Karpas-422 (cell line): ENCODE data around the gene BCL11A. TPM values are rescaled to one million over a fixed set of nuclear protein-coding genes. Genes with fewer than 3 reads are reported as not detected.

ENCODE experiments used
- DNase-seq: peaks from one replicate; pipeline ENCODE4 v3.0.0-alpha.2; 2015
- H2AFZ ChIP-seq: fragments of 200-600 bp; sonication (generic); 2 replicates; pipeline ENCODE4 v1.6.1; 2014; ENCODE audit warnings: antibody characterized with exemption, low read length, mixed read lengths
- H3K27ac ChIP-seq: fragments of 200-600 bp; sonication (generic); 2 replicates; pipeline ENCODE4 v1.5.1; 2014; ENCODE audit warnings: mild to moderate bottlenecking, low read length, moderate library complexity
- H3K27me3 ChIP-seq: fragments of 200-600 bp; sonication (generic); 2 replicates; pipeline ENCODE4 v1.6.1; 2014; ENCODE audit warnings: low read length, mixed read lengths
- H3K36me3 ChIP-seq: fragments of 200-600 bp; sonication (generic); 2 replicates; pipeline ENCODE4 v1.6.1; 2014; ENCODE audit warnings: low read length, mixed read lengths; ENCODE audit not compliant: insufficient read depth
- H3K4me1 ChIP-seq: fragments of 200-600 bp; sonication (generic); 2 replicates; pipeline ENCODE4 v1.6.1; 2014; ENCODE audit warnings: mild to moderate bottlenecking, low read length, mixed read lengths
- H3K4me2 ChIP-seq: fragments of 200-600 bp; sonication (generic); 2 replicates; pipeline ENCODE4 v1.6.1; 2014; ENCODE audit warnings: low read length, low read depth, mild to moderate bottlenecking; ENCODE audit not compliant: poor library complexity, severe bottlenecking
- H3K4me3 ChIP-seq: fragments of 200-600 bp; sonication (generic); 2 replicates; pipeline ENCODE4 v1.5.1; 2014; ENCODE audit warnings: mild to moderate bottlenecking, antibody characterized with exemption, low read length, mixed read lengths
- H3K79me2 ChIP-seq: fragments of 200-600 bp; sonication (generic); 2 replicates; pipeline ENCODE4 v1.6.1; 2014; ENCODE audit warnings: mild to moderate bottlenecking, low read length, mixed read lengths
- H3K9ac ChIP-seq: fragments of 200-600 bp; sonication (generic); 2 replicates; pipeline ENCODE4 v1.6.0; 2014; ENCODE audit warnings: low read length
- H3K9me2 ChIP-seq: fragments of 200-600 bp; sonication (generic), shearing (Covaris generic); replicated peaks from 2 replicates; pipeline ENCODE4 v1.6.0; 2014; ENCODE audit warnings: mild to moderate bottlenecking, low read length, moderate library complexity; ENCODE audit not compliant: insufficient read depth
- H3K9me3 ChIP-seq: fragments of 300-700, 200-600 bp; sonication (generic); 2 replicates; pipeline ENCODE4 v1.6.1; 2014; ENCODE audit warnings: low read length, mixed read lengths
- H4K20me1 ChIP-seq: fragments of 200-600 bp; sonication (generic); 2 replicates; pipeline ENCODE4 v1.6.1; 2014; ENCODE audit warnings: mild to moderate bottlenecking, antibody characterized with exemption, low read length, low read depth; ENCODE audit not compliant: insufficient read depth
- total RNA-seq: library from RNA; depleted of rRNA; stranded (reverse); fragments of >200 nt; shearing (Covaris generic); gene quantifications from 2 replicates; pipeline ENCODE4 v1.2.3, GENCODE V29; 2014; ENCODE audit warnings: low replicate concordance

Gene BCL11A
- total RNA-seq, 1 experiment from 2014 or later, result 190 TPM

- Histone ChIP-seq H3K4me3 (peak overlapping the region; percentile 50), H3K79me2 (no peaks in the 10 kb centered on the region), H4K20me1 (no peaks in the 10 kb centered on the region), H3K27me3 (no peaks in the 10 kb centered on the region), H3K36me3 (no peaks in the 10 kb centered on the region), H2AFZ (peak overlapping the region; percentile 41), H3K4me1 (peaks cover 46% of the 10 kb centered on the region), H3K9me2 (no peaks in the 10 kb centered on the region), H3K9me3 (no peaks in the 10 kb centered on the region), H3K27ac (peak overlapping the region; percentile 67), H3K4me2 (peak overlapping the region; percentile 66), H3K9ac (peak overlapping the region; percentile 66)
- DNase-seq, result peak; percentile 98
These were observed 114.1 kb downstream of the BCL11A start for GRCh38 chr2:60439219-60439974.

GRCh38 chr2:60438653-60439052, 114.8 kb downstream of the BCL11A start:
- no peaks in the 10 kb centered on the region for H3K27me3 ChIP-seq
- H3K4me1 ChIP-seq, result peaks cover 41% of the 10 kb centered on the region
- peak overlapping the region; percentile 66 for H3K4me2 ChIP-seq
- peak overlapping the region; percentile 50; the same call in 1 of the 2 replicates for H3K4me3 ChIP-seq
- DNase-seq, result no peak
- no peaks in the 10 kb centered on the region for H3K36me3 ChIP-seq
- no peaks in the 10 kb centered on the region for H3K9me2 ChIP-seq
- no peaks in the 10 kb centered on the region for H4K20me1 ChIP-seq
- H3K9ac ChIP-seq, result peak overlapping the region; percentile 66
- no peak overlapping the region for H2AFZ ChIP-seq
- H3K27ac ChIP-seq, result 0 out of 2 replicates have a peak overlapping the region, but pooled peaks have one; percentile 67
- H3K9me3 ChIP-seq, result no peaks in the 10 kb centered on the region
- no peaks in the 10 kb centered on the region for H3K79me2 ChIP-seq

- H3K27me3 ChIP-seq, result no peaks in the 10 kb centered on the region
- no peak overlapping the region for H3K27ac ChIP-seq
- peak overlapping the region; percentile 66 for H3K4me2 ChIP-seq
- H3K4me3 ChIP-seq, result 0 out of 2 replicates have a peak overlapping the region, but pooled peaks have one; percentile 50
- peaks cover 44% of the 10 kb centered on the region for H3K4me1 ChIP-seq
- peak; percentile 58 for DNase-seq
- H3K9me2 ChIP-seq, result no peaks in the 10 kb centered on the region
- H3K9me3 ChIP-seq, result no peaks in the 10 kb centered on the region
- peak overlapping the region; percentile 13; the same call in 1 of the 2 replicates for H3K9ac ChIP-seq
- H3K36me3 ChIP-seq, result no peaks in the 10 kb centered on the region
- H4K20me1 ChIP-seq, result no peaks in the 10 kb centered on the region
- no peaks in the 10 kb centered on the region for H3K79me2 ChIP-seq
- 0 out of 2 replicates have a peak overlapping the region, but pooled peaks have one; percentile 22 for H2AFZ ChIP-seq
These were observed 115.3 kb downstream of the BCL11A start for GRCh38 chr2:60438131-60438530.

- Histone ChIP-seq H3K27ac (no peak overlapping the region), H3K36me3 (no peaks in the 10 kb centered on the region), H3K9me2 (no peaks in the 10 kb centered on the region)
These were observed 116.3 kb downstream of the BCL11A start for GRCh38 chr2:60437080-60437696.

GRCh38 chr2:60433018-60433596, 120.3 kb downstream of the BCL11A start:
- no peak overlapping the region for H3K4me2 ChIP-seq
- H3K36me3 ChIP-seq, result no peaks in the 10 kb centered on the region
- DNase-seq, result no peak
- no peak overlapping the region for H2AFZ ChIP-seq
- H3K9ac ChIP-seq, result no peak overlapping the region
- no peak overlapping the region for H3K4me3 ChIP-seq
- no peaks in the 10 kb centered on the region for H3K9me2 ChIP-seq
- H3K4me1 ChIP-seq, result peaks cover 19% of the 10 kb centered on the region
- no peaks in the 10 kb centered on the region for H4K20me1 ChIP-seq
- H3K27ac ChIP-seq, result no peak overlapping the region
- H3K79me2 ChIP-seq, result no peaks in the 10 kb centered on the region
- H3K27me3 ChIP-seq, result no peaks in the 10 kb centered on the region
- H3K9me3 ChIP-seq, result no peaks in the 10 kb centered on the region

More at GRCh38 chr2:60437080-60437696, 116.3 kb downstream of the BCL11A start:
- Histone ChIP-seq H3K79me2 (no peaks in the 10 kb centered on the region), H3K4me3 (no peak overlapping the region), H3K9ac (peak overlapping the region; percentile 13; the same call in 1 of the 2 replicates), H4K20me1 (no peaks in the 10 kb centered on the region), H3K9me3 (no peaks in the 10 kb centered on the region), H2AFZ (no peak overlapping the region; the same call in 1 of the 2 replicates), H3K4me2 (no peak overlapping the region), H3K27me3 (no peaks in the 10 kb centered on the region), H3K4me1 (peaks cover 49% of the 10 kb centered on the region)
- DNase-seq, result no peak

- no peak overlapping the region for H3K4me2 ChIP-seq
- H3K27me3 ChIP-seq, result no peaks in the 10 kb centered on the region
- H3K27ac ChIP-seq, result no peak overlapping the region
- H3K9me2 ChIP-seq, result no peaks in the 10 kb centered on the region
- H3K4me3 ChIP-seq, result no peak overlapping the region
- H4K20me1 ChIP-seq, result no peaks in the 10 kb centered on the region
- no peaks in the 10 kb centered on the region for H3K9me3 ChIP-seq
- H2AFZ ChIP-seq, result no peak overlapping the region
- no peak for DNase-seq
- no peaks in the 10 kb centered on the region for H3K36me3 ChIP-seq
- peaks cover 9% of the 10 kb centered on the region for H3K4me1 ChIP-seq
- no peak overlapping the region for H3K9ac ChIP-seq
- H3K79me2 ChIP-seq, result no peaks in the 10 kb centered on the region
These were observed 121.3 kb downstream of the BCL11A start for GRCh38 chr2:60432035-60432601.

- Histone ChIP-seq H3K4me2 (no peak overlapping the region), H3K9ac (no peak overlapping the region), H3K9me3 (no peaks in the 10 kb centered on the region), H3K27me3 (no peaks in the 10 kb centered on the region), H4K20me1 (no peaks in the 10 kb centered on the region), H3K4me3 (no peak overlapping the region), H3K9me2 (no peaks in the 10 kb centered on the region), H2AFZ (no peak overlapping the region), H3K27ac (no peak overlapping the region), H3K36me3 (no peaks in the 10 kb centered on the region), H3K4me1 (peaks cover 8% of the 10 kb centered on the region), H3K79me2 (no peaks in the 10 kb centered on the region)
- no peak for DNase-seq
These were observed 123.8 kb downstream of the BCL11A start for GRCh38 chr2:60429681-60430080.

GRCh38 chr2:60426880-60427279, 126.6 kb downstream of the BCL11A start:
- no peaks in the 10 kb centered on the region for H3K27me3 ChIP-seq
- H3K9me3 ChIP-seq, result no peaks in the 10 kb centered on the region
- H3K9ac ChIP-seq, result no peak overlapping the region
- no peak overlapping the region for H2AFZ ChIP-seq
- H3K27ac ChIP-seq, result no peak overlapping the region
- no peak for DNase-seq
- no peaks in the 10 kb centered on the region for H4K20me1 ChIP-seq
- no peak overlapping the region for H3K4me3 ChIP-seq
- no peak overlapping the region for H3K4me2 ChIP-seq
- no peaks in the 10 kb centered on the region for H3K9me2 ChIP-seq
- H3K4me1 ChIP-seq, result peaks cover 11% of the 10 kb centered on the region
- H3K79me2 ChIP-seq, result no peaks in the 10 kb centered on the region
- H3K36me3 ChIP-seq, result no peaks in the 10 kb centered on the region
